PC-3 (cell line): Measurements from ENCODE around the gene EVPLL.
"Not testable (repeated sequence)": the region's sequence is repeated elsewhere in the genome, so short reads cannot be mapped to it uniquely, and the experiment has no call there.

ENCODE experiments used
- EZH2 ChIP-seq: fragments of 300-600 bp; sonication (generic); IDR thresholded peaks from one replicate; pipeline ENCODE4 v1.6.1; 2017; ENCODE audit warnings: antibody characterized with exemption, mild to moderate bottlenecking, low read length; ENCODE audit not compliant: unreplicated experiment
- TF ChIP-seq, protein P1 (sequence below): fragments of 300-600 bp; sonication (generic); conservative IDR thresholded peaks from 2 replicates; pipeline ENCODE4 v1.5.1; 2017; ENCODE audit warnings: antibody characterized with exemption, low read depth, mild to moderate bottlenecking, low read length

- TF ChIP-seq, protein P1, sequence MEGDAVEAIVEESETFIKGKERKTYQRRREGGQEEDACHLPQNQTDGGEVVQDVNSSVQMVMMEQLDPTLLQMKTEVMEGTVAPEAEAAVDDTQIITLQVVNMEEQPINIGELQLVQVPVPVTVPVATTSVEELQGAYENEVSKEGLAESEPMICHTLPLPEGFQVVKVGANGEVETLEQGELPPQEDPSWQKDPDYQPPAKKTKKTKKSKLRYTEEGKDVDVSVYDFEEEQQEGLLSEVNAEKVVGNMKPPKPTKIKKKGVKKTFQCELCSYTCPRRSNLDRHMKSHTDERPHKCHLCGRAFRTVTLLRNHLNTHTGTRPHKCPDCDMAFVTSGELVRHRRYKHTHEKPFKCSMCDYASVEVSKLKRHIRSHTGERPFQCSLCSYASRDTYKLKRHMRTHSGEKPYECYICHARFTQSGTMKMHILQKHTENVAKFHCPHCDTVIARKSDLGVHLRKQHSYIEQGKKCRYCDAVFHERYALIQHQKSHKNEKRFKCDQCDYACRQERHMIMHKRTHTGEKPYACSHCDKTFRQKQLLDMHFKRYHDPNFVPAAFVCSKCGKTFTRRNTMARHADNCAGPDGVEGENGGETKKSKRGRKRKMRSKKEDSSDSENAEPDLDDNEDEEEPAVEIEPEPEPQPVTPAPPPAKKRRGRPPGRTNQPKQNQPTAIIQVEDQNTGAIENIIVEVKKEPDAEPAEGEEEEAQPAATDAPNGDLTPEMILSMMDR = not testable (repeated sequence)
- TF ChIP-seq EZH2 = not testable (repeated sequence)
Measured at GRCh38 chr17:18403604-18404003, 26.0 kb downstream of the EVPLL start.
